K562 (cell line): Measurements from ENCODE around the gene AHCYL1. TPM values are rescaled to one million over a fixed set of nuclear protein-coding genes. Genes with fewer than 3 reads are reported as not detected.
A peak's percentile ranks its signal among the peaks of the same experiment; 100 is the strongest.

Experiments
- CSDE1 ChIP-seq, 2 experiments: fragments of 450-650 bp; IDR thresholded peaks; 2 replicates each; pipeline ENCODE4 v1.6.1; 2016; ENCODE audit warnings: mild to moderate bottlenecking in 1 of 2
- FOSL1 ChIP-seq: fragments of 200-800 bp; sonication (Bioruptor generic); conservative IDR thresholded peaks from 2 replicates; pipeline ENCODE4 v1.6.1; 2016; ENCODE audit warnings: missing genetic modification characterization, missing compliant biosample characterization
- GABPB1 ChIP-seq: sonication (generic); formaldehyde crosslinking; IDR thresholded peaks from 2 replicates; pipeline ENCODE4 v1.8.0; 2022; ENCODE audit warnings: mild to moderate bottlenecking, missing genetic modification reagents
- KLF6 ChIP-seq: fragments of 250-450 bp; sonication (Bioruptor Pico); IDR thresholded peaks from 2 replicates; pipeline ENCODE4 v1.4.0; 2020; ENCODE audit warnings: mild to moderate bottlenecking, moderate library complexity, borderline replicate concordance
- MCM2 ChIP-seq: fragments of 450-650 bp; IDR thresholded peaks from 2 replicates; pipeline ENCODE4 v1.6.1; 2017; ENCODE audit warnings: low read depth, mild to moderate bottlenecking
- MLLT1 ChIP-seq, 2 experiments: fragments of 450-650 bp; IDR thresholded peaks; 2 replicates each; pipeline ENCODE4 v1.6.1; 2016
- MTA1 ChIP-seq: fragments of 450-650 bp; IDR thresholded peaks from 2 replicates; pipeline ENCODE4 v1.6.1; 2017; ENCODE audit warnings: borderline replicate concordance
- NUFIP1 ChIP-seq: fragments of 450-650 bp; IDR thresholded peaks from 2 replicates; pipeline ENCODE4 v1.6.1; 2018; ENCODE audit not compliant: partially characterized antibody
- SRSF3 ChIP-seq: fragments of 200-400 bp; formaldehyde crosslinking; IDR thresholded peaks from 2 replicates; pipeline ENCODE4 v1.6.1; 2016; ENCODE audit warnings: mild to moderate bottlenecking, low read length, moderate library complexity; ENCODE audit not compliant: insufficient read depth
- THRAP3 ChIP-seq: fragments of 450-650 bp; IDR thresholded peaks from 2 replicates; pipeline ENCODE4 v1.6.1; 2016; ENCODE audit warnings: mild to moderate bottlenecking, inconsistent platforms, borderline replicate concordance
- ZNF174 ChIP-seq: fragments of 250-450 bp; sonication (Bioruptor Pico); IDR thresholded peaks from 2 replicates; pipeline ENCODE4 v1.4.0; 2020; ENCODE audit warnings: mild to moderate bottlenecking
- ZNF277 ChIP-seq: fragments of 250-450 bp; sonication (Bioruptor Pico); IDR thresholded peaks from 2 replicates; pipeline ENCODE4 v1.8.0; 2022; ENCODE audit warnings: inconsistent platforms, mild to moderate bottlenecking, moderate library complexity, borderline replicate concordance
- ZNF561 ChIP-seq: fragments of 450-650 bp; formaldehyde crosslinking; conservative IDR thresholded peaks from 2 replicates; pipeline ENCODE4 v1.4.0; 2020; ENCODE audit warnings: mild to moderate bottlenecking, moderate library complexity
- ZNF707 ChIP-seq: fragments of 250-450 bp; sonication (Bioruptor Pico); conservative IDR thresholded peaks from 2 replicates; pipeline ENCODE4 v1.8.0; 2022; ENCODE audit warnings: inconsistent platforms, mild to moderate bottlenecking, moderate library complexity
- polyA plus RNA-seq, 8 experiments: library from polyadenylated mRNA; depleted of rRNA in 4 of 8; stranded (reverse) in 5 of 8; unstranded in 3 of 8; fragments of >200 nt; fragmentation: Nextera tagmentation in 2 of 8; fragmentation: Illumina TruSeq in 1 of 8; extraction: Ambion mirVana in 2 of 8; extraction: Trizol in 1 of 8; gene quantifications; 2 replicates each; pipeline versions ENCODE4 v1.2.1 to v1.2.3, GENCODE V29; 2011 to 2014; ENCODE audit warnings: inconsistent platforms in 1 of 8, missing spikeins in 1 of 8
- total RNA-seq, 7 experiments: library from RNA; depleted of rRNA in 6 of 7; stranded (reverse); fragments of >200 nt in 6 of 7; fragmentation: Illumina TruSeq in 2 of 7; extraction: Trizol in 2 of 7; gene quantifications; 2 replicates each; pipeline versions ENCODE4 v1.2.1 to v1.2.3, GENCODE V29; 2011 to 2021; ENCODE audit warnings: low replicate concordance in 1 of 7
- TF ChIP-seq, protein P1 (sequence below): sonication (generic); formaldehyde crosslinking; IDR thresholded peaks from 2 replicates; pipeline ENCODE4 v1.8.1; 2022; ENCODE audit warnings: missing genetic modification reagents
- TF ChIP-seq, protein P2 (sequence below): fragments of 250-450 bp; sonication (Bioruptor Pico); IDR thresholded peaks from 2 replicates; pipeline ENCODE4 v1.4.0; 2020; ENCODE audit warnings: borderline replicate concordance

AHCYL1 gene
- total and polyA plus RNA-seq, 9 of the 15 experiments (the other 6 are each of a cell fraction or from before 2014, with no cell fraction given) = 27.3 to 118 (median 44.5) TPM

GRCh38 chr1:110003747-110004428 lies 19.3 kb downstream of the AHCYL1 start (continued):
- TF ChIP-seq, protein P1, sequence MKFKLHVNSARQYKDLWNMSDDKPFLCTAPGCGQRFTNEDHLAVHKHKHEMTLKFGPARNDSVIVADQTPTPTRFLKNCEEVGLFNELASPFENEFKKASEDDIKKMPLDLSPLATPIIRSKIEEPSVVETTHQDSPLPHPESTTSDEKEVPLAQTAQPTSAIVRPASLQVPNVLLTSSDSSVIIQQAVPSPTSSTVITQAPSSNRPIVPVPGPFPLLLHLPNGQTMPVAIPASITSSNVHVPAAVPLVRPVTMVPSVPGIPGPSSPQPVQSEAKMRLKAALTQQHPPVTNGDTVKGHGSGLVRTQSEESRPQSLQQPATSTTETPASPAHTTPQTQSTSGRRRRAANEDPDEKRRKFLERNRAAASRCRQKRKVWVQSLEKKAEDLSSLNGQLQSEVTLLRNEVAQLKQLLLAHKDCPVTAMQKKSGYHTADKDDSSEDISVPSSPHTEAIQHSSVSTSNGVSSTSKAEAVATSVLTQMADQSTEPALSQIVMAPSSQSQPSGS = no peak
- TF ChIP-seq ZNF277 (CRISPR knock-in tag) = no peak
- TF ChIP-seq NUFIP1 = peak; percentile 46
- peak in 1 of 2 experiments; percentile 20; a peak in 1 of 4 replicates for TF ChIP-seq MLLT1 (IDR thresholded peaks at IDR 0.05)
- no peak for TF ChIP-seq ZNF174 (CRISPR knock-in tag)
- no peak; the same call in 1 of the 2 replicates for TF ChIP-seq MTA1
- no peak for TF ChIP-seq SRSF3
- no peak for TF ChIP-seq THRAP3
- TF ChIP-seq FOSL1 (tag) = peak; percentile 93
- TF ChIP-seq ZNF561 = no peak
- no peak for TF ChIP-seq MCM2
- TF ChIP-seq ZNF707 = no peak
- no peak; the same call in 1 of the 2 replicates for TF ChIP-seq GABPB1 (CRISPR knock-in tag)
- no peak for TF ChIP-seq CSDE1 (IDR thresholded peaks at IDR 0.05)
- TF ChIP-seq, protein P2, sequence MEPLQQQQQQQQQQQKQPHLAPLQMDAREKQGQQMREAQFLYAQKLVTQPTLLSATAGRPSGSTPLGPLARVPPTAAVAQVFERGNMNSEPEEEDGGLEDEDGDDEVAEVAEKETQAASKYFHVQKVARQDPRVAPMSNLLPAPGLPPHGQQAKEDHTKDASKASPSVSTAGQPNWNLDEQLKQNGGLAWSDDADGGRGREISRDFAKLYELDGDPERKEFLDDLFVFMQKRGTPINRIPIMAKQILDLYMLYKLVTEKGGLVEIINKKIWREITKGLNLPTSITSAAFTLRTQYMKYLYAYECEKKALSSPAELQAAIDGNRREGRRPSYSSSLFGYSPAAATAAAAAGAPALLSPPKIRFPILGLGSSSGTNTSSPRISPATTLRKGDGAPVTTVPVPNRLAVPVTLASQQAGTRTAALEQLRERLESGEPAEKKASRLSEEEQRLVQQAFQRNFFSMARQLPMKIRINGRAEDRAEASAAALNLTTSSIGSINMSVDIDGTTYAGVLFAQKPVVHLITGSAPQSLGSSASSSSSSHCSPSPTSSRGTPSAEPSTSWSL = no peak
- TF ChIP-seq KLF6 (CRISPR knock-in tag) = no peak
- TF ChIP-seq, all 486 proteins: peak for 109
